T-helper 22 cell (primary cell): ENCODE results near the gene ARHGEF26.
"Not testable (repeated sequence)": the region's sequence is repeated elsewhere in the genome, so short reads cannot be mapped to it uniquely, and the experiment has no call there.

Experiments
- DNase-seq: peaks from one replicate; pipeline ENCODE4 v3.0.0-alpha.2; 2020; ENCODE audit warnings: low read depth

Gene ARHGEF26, protein sequence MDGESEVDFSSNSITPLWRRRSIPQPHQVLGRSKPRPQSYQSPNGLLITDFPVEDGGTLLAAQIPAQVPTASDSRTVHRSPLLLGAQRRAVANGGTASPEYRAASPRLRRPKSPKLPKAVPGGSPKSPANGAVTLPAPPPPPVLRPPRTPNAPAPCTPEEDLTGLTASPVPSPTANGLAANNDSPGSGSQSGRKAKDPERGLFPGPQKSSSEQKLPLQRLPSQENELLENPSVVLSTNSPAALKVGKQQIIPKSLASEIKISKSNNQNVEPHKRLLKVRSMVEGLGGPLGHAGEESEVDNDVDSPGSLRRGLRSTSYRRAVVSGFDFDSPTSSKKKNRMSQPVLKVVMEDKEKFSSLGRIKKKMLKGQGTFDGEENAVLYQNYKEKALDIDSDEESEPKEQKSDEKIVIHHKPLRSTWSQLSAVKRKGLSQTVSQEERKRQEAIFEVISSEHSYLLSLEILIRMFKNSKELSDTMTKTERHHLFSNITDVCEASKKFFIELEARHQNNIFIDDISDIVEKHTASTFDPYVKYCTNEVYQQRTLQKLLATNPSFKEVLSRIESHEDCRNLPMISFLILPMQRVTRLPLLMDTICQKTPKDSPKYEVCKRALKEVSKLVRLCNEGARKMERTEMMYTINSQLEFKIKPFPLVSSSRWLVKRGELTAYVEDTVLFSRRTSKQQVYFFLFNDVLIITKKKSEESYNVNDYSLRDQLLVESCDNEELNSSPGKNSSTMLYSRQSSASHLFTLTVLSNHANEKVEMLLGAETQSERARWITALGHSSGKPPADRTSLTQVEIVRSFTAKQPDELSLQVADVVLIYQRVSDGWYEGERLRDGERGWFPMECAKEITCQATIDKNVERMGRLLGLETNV

GRCh38 chr3:154120961-154121700 is at the start of gene ARHGEF26:
Gene ARHGEF26 (plus strand): TSS chr3:154121390. CDS start chr3:154121993, 603 bp downstream.
- peak; percentile 38 for DNase-seq

DNA sequence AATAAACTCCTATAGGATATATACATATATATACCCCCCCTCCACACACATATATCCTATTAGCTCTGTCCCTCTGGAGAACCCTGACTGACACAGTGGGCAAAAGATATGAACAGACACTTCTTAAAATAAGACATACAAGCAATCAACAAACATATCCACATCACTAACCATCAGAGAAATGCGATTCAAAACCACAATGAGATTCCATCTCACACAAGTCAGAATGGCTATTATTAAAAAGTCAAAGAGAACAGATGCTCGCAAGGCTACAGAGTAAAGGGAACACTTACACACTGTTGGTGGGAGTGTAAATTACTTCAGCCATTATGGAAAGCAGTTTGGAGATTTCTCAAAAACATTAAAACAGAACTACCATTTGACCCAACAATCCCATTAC is 46.2 kb upstream of the ARHGEF26 start:
- DNase-seq = no peak

GRCh38 chr3:154078672-154079071 is 42.5 kb upstream of the ARHGEF26 start:
- no peak for DNase-seq

DNA sequence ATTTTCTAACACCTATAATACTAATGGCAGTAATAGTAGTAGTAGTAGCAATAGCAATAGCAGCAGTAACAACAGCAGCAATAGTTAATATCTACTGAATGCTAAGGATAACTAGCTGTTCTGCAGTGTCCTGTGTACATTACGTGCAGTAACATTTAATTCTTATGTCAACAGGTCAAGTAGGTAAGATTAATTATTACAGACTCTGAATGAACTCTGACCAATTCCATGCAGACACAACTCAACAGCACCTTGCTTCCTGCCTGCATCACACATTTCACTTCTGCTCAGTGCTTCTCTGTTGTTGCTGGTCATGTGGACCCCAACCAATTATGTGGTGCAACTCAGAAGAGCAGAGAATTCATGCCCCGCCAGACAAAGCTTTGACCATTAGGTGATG is 39.9 kb upstream of the ARHGEF26 start:
- no peak for DNase-seq

DNA sequence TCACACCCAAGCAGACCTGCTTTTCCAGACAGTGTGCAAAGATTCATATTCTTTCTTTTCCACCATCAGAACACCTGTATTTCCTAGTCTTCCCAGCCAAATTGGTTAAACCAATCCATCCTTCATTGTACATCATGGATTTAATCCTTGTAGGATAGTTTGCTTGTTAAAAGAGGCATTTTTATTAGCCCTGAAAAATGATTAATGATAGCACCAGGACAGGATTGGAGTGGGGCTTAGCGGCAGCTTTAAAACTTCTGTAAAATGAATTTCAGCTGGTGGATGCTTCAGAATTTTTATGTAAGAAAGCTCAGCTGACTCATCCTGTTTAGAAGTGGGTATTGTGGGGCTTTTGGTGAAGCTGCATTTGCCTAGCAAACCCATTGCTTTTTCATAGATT is 36.1 kb upstream of the ARHGEF26 start:
- no peak for DNase-seq

GRCh38 chr3:154085799-154086198 is 35.4 kb upstream of the ARHGEF26 start:
- no peak for DNase-seq

GRCh38 chr3:154086286-154086685 is 34.9 kb upstream of the ARHGEF26 start:
- no peak for DNase-seq

DNA sequence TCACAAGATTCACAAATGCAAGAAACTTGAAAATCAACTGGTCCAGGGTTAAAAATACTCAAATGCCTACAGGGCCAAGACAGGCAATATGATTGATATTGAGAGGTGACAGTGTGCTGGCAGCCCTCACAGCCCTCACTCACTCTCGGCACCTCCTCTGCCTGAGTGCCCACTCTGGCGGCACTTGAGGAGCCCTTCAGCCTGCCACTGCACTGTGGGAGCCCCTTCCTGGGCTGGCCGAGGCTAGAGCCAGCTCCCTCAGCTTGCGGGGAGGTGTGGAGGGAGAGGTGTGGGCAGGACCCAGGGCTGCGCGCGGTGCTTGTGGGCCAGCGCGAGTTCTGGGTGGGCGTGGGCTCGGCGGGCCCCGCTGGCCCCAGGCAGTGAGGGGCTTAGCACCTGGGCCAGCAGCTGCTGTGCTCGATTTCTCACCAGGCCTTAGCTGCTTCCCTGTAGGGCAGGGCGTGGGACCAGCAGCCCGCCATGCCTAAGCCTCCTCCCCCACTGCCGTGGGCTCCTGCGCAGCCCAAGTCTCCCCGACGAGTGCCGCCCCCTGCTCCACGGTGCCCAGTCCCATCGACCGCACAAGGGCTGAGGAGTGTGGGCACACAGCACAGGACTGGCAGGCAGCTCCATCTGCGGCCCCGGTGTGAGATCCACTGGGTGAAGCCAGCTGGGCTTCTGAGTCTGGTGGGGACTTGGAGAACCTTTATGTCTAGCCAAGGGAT is 33.3 kb upstream of the ARHGEF26 start:
- not testable (repeated sequence) for DNase-seq

- no peak for DNase-seq
These were observed 31.5 kb upstream of the ARHGEF26 start for GRCh38 chr3:154089421-154090420.

DNA sequence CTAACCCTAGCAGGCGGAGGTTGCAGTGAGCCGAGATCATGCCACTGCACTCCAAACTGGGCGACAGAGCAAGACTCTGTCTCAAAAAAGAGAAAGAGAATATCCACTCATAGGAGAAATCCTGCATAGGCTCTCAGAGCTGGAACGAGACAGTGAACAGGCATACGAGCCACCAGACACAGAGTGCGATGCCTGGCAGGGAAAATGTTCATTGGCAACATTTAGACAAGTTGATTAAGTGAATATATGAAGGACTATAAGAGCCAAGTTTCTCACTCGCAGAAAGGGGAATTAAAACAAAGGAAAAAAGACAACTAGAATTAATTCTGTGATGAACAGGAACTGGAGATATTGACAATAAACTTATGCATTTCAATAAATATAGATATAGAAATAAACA is 27.1 kb upstream of the ARHGEF26 start:
- DNase-seq = no peak

DNA sequence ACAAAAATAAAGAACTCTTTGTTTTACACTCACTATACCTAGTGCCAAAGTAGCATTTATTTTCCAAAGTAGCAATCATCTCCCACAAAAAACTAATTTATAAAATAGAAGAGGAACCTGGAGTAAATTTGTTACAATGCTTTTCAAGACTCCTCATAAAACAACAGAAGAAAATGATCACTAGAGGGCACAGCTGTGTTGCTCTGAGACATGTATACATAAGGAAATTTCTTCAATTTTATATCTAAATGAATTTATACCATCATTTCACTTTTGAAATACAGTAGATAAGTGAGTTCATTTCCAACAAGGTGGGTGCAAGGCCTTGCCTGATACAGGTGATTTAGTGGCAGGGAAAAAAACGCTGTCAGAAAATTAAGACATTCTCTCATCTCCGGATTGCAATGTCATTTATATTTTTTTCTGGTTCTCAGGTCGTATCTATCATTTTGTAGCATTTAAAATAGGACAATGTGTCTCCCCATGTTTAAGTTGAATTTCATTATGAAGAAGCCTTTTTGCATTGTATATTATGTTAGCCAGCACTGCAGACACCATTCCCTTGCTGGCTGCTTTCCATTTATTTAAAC is 25.3 kb upstream of the ARHGEF26 start:
- no peak for DNase-seq

DNA sequence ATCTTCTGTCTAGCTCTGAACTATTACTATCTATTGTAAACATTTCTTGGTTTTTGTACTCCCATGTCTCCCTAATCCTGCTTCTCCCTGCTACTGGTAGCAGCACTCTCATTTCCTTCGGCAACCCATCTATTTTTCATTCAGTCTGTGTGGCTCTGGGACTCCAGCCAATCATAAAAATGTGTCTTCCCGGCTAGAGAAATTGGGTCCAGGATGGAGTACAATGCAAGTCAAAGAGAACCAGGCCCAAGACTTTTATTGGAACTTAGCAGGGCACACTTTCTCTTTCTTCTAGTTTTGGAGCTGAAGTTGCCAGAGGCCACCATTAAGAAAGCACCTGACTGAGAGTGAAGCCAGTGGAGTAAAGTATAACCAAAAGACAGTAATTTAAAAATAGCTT is 22.8 kb upstream of the ARHGEF26 start:
- no peak for DNase-seq

- DNase-seq = no peak
These were observed 20.6 kb upstream of the ARHGEF26 start for GRCh38 chr3:154100556-154100955.

GRCh38 chr3:154101250-154101649 is 19.9 kb upstream of the ARHGEF26 start:
- DNase-seq = no peak

DNA sequence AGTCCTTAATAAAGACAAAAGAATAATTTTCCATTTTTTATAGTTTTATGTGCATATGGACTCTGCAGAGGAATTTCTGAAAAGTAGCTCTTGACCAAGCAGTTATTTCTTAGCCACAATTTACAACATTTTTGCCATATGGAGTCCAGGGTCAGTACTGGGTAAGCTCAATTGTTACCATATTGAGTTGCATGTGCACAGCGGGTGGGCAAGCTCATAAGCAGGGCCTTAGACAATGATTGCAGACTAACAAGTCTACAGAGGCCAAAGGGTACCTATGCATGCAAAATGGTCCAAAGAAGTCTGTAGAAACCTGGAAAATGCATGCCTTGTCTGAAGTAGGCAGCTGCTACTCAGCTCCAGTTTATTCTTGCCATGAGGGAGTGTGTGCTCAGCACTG is 19.0 kb upstream of the ARHGEF26 start:
- no peak for DNase-seq

GRCh38 chr3:154105218-154105975 is 15.8 kb upstream of the ARHGEF26 start:
- DNase-seq = no peak

GRCh38 chr3:154111365-154111935 is 9.7 kb upstream of the ARHGEF26 start:
- DNase-seq = no peak

DNA sequence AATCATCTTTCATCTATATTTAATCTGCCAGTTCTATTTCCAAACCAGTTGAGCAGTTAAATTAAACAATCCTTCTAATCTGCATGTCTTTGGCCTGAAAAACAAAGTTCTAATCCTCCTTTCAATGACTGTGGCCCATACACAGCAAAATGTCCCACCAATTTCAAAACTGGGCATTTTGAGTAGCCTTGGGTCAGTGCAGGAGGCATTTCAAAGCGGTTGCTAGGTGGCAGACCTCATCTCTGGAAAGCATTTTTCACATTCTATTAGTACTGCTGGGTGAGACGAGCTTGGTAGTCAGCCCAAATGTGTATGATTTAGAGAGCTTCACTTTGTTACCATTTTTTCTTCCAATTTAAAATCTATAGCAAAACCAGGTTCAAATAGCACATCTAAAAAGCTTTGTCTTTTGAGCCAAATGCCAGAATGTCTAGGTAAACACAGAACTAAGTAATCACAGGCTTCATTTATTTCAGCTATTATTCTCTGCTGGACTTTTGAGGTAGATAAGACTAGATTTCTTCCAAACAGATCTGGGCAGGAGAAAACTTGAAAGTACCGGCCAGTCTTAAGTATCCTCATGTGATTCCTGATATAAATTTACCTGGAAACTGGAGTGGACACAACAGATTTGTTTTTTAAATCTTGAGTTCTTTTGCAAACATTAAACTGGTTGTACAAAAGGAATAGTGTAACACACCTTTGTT is 8.9 kb upstream of the ARHGEF26 start:
- no peak for DNase-seq
